ENCODE results near the gene NRG3. TPM values are rescaled to one million over a fixed set of nuclear protein-coding genes. Genes with fewer than 3 reads are reported as not detected.

NRG3 gene
- total RNA-seq, 2 donors from 2014 or later, result 0.97 TPM; not detected in 1

GRCh38 chr10:82817676-82818422 lies 942.9 kb downstream of the NRG3 start:
- no peak for DNase-seq (ENCODE audit: low spot score)
- Histone ChIP-seq H3K4me3 (no peak overlapping the region), H3K27me3 (replicated peaks; ENCODE audit: insufficient read depth) (no peaks in the 10 kb centered on the region), H3K9me3 (no peaks in the 10 kb centered on the region), H3K36me3 (no peaks in the 10 kb centered on the region), H3K27ac (no peak overlapping the region), H3K4me1 (replicated peaks) (no peaks in the 10 kb centered on the region)
- WGBS, result 88% methylated on average over 6 of the region's 6 CpGs
- TF ChIP-seq CTCF (IDR thresholded peaks at IDR 0.05), result no peak
- TF ChIP-seq POLR2A (IDR thresholded peaks at IDR 0.05), result no peak
- no peak for TF ChIP-seq POLR2AphosphoS5 (IDR thresholded peaks at IDR 0.05)
- intact Hi-C loops (cut with DNase I), result no loop called here

GRCh38 chr10:82821043-82821442 lies 946.0 kb downstream of the NRG3 start:
- 88% methylated on average over 2 of the region's 2 CpGs for WGBS
- H3K4me3 ChIP-seq, result no peak overlapping the region
- TF ChIP-seq POLR2A (IDR thresholded peaks at IDR 0.05) (no peak), CTCF (IDR thresholded peaks at IDR 0.05) (no peak), POLR2AphosphoS5 (IDR thresholded peaks at IDR 0.05) (no peak)
- intact Hi-C loops (cut with DNase I), result no loop called here
- no peaks in the 10 kb centered on the region for H3K27me3 ChIP-seq (replicated peaks; ENCODE audit: insufficient read depth)
- no peaks in the 10 kb centered on the region for H3K4me1 ChIP-seq (replicated peaks)
- H3K9me3 ChIP-seq, result no peaks in the 10 kb centered on the region
- no peak for DNase-seq (ENCODE audit: low spot score)
- H3K27ac ChIP-seq, result no peak overlapping the region
- no peaks in the 10 kb centered on the region for H3K36me3 ChIP-seq

DNA sequence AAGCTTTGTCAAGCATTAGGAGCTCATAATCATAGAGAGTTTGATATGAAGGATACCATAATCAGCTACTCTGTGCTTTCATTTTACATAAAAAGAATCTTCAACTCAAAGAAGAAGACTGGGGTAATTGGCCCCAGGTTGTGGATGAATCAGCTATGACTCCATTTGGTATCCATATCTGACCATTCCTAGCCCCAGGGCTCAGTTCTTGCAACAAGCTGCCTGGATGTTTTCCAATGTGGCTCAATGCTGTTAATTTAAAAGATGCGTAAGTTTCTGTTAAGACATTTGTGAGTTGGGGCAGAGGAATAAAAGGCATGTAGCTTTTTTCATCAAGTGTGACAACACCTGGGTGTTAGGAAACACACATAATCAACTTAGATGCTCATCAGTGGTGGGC lies 951.1 kb downstream of the NRG3 start:
- H3K27ac ChIP-seq, result no peak overlapping the region
- TF ChIP-seq POLR2AphosphoS5 (IDR thresholded peaks at IDR 0.05) (no peak), POLR2A (IDR thresholded peaks at IDR 0.05) (no peak), CTCF (IDR thresholded peaks at IDR 0.05) (no peak)
- H3K4me3 ChIP-seq, result no peak overlapping the region
- no peaks in the 10 kb centered on the region for H3K4me1 ChIP-seq (replicated peaks)
- no peaks in the 10 kb centered on the region for H3K36me3 ChIP-seq
- intact Hi-C loops (cut with DNase I), result no loop called here
- no peak for DNase-seq (ENCODE audit: low spot score)
- 85% methylated on average over 1 of the region's 1 CpG for WGBS
- H3K9me3 ChIP-seq, result no peaks in the 10 kb centered on the region
- no peaks in the 10 kb centered on the region for H3K27me3 ChIP-seq (replicated peaks; ENCODE audit: insufficient read depth)

DNA sequence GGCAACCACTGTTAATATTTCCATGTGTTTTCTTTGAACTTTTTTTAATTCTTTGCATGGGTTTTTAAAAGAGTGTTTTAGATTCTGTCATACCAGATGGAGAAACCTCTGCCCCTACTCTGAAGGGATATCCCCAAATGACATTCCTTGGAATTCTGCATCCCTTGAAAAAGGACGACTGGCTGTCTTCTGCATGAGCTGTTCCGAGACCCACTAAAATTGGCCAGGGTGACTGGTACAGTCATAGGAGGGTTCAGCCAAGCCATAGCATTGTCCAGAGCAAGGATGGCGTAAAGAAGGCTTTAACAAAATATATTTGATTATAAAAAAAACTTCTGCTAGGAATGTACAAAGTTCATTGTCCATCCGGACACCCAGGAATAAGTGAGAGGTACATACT lies 952.9 kb downstream of the NRG3 start:
- Histone ChIP-seq H3K27me3 (replicated peaks; ENCODE audit: insufficient read depth) (no peaks in the 10 kb centered on the region), H3K9me3 (no peaks in the 10 kb centered on the region), H3K4me1 (replicated peaks) (no peaks in the 10 kb centered on the region), H3K27ac (no peak overlapping the region), H3K4me3 (no peak overlapping the region), H3K36me3 (no peaks in the 10 kb centered on the region)
- 67% methylated on average over 4 of the region's 4 CpGs for WGBS
- TF ChIP-seq POLR2AphosphoS5 (IDR thresholded peaks at IDR 0.05), result no peak
- TF ChIP-seq POLR2A (IDR thresholded peaks at IDR 0.05), result no peak
- TF ChIP-seq CTCF (IDR thresholded peaks at IDR 0.05), result no peak
- intact Hi-C loops (cut with DNase I), result no loop called here
- no peak for DNase-seq (ENCODE audit: low spot score)

DNA sequence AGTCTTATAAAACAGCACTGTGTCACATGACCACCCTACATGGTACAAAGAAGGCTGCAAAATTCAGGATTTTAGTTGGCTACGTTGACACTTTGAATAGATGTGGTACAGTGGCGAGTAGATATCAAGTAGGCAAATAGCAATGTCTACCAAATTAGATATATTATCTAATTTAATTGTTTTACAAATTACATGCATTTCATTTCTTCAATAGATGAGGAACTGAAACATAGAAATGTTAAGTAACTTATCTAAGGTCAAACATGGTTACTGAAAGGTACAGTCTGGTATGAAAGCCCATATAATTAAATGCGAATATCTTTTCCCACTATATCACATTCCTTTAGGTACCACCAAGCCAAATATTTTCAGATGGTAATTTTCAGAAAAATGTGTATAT lies 972.2 kb downstream of the NRG3 start:
- intact Hi-C loops (cut with DNase I), result no loop called here
- no peak for DNase-seq (ENCODE audit: low spot score)
- Histone ChIP-seq H3K4me3 (no peak overlapping the region), H3K9me3 (no peaks in the 10 kb centered on the region), H3K36me3 (no peaks in the 10 kb centered on the region), H3K27me3 (replicated peaks; ENCODE audit: insufficient read depth) (no peaks in the 10 kb centered on the region), H3K27ac (no peak overlapping the region), H3K4me1 (replicated peaks) (no peaks in the 10 kb centered on the region)
- no peak for TF ChIP-seq POLR2A (IDR thresholded peaks at IDR 0.05)
- no peak for TF ChIP-seq POLR2AphosphoS5 (IDR thresholded peaks at IDR 0.05)
- WGBS, result 92% methylated on average over 3 of the region's 3 CpGs

Measured in prostate gland (tissue), 2 donors.